Kidney epithelial cell (primary cell): ENCODE data around the gene NAPB. TPM values are rescaled to one million over a fixed set of nuclear protein-coding genes. Genes with fewer than 3 reads are reported as not detected.

ENCODE experiments used
- DNase-seq: peaks from one replicate; pipeline ENCODE4 v3.0.0-alpha.2; 2010; ENCODE audit warnings: low read depth
- H3K27me3 ChIP-seq: 2 replicates; pipeline ENCODE4 v1.6.0; 2011; ENCODE audit warnings: low read length; ENCODE audit not compliant: control insufficient read depth, insufficient read depth
- H3K36me3 ChIP-seq: 2 replicates; pipeline ENCODE4 v1.5.1; 2011; ENCODE audit warnings: low read length; ENCODE audit not compliant: control insufficient read depth, insufficient read depth
- H3K4me3 ChIP-seq: 2 replicates; pipeline ENCODE4 v1.5.1; 2011; ENCODE audit warnings: low read depth, mild to moderate bottlenecking, control low read depth, low read length
- CTCF ChIP-seq: IDR thresholded peaks from 2 replicates; pipeline ENCODE4 v1.5.1; 2011; ENCODE audit warnings: mild to moderate bottlenecking, moderate library complexity, low read length, control low read depth, inconsistent platforms; ENCODE audit not compliant: insufficient read depth, poor library complexity, severe bottlenecking
- total RNA-seq: library from RNA; depleted of rRNA; stranded (reverse); fragments of >200 nt; gene quantifications from 2 replicates; pipeline ENCODE4 v1.2.3, GENCODE V29; 2015

Gene NAPB
- total RNA-seq, 1 donor from 2014 or later = 3.0 TPM

GRCh38 chr20:23374441-23374840 lies 46.8 kb downstream of the NAPB start:
- H3K36me3 ChIP-seq = peaks cover 6% of the 10 kb centered on the region
- no peak for TF ChIP-seq CTCF
- no peak overlapping the region for H3K4me3 ChIP-seq
- DNase-seq = no peak
- no peaks in the 10 kb centered on the region for H3K27me3 ChIP-seq

- TF ChIP-seq CTCF = no peak
- peaks cover 4% of the 10 kb centered on the region for H3K36me3 ChIP-seq
- no peak for DNase-seq
- no peaks in the 10 kb centered on the region for H3K27me3 ChIP-seq
- no peak overlapping the region for H3K4me3 ChIP-seq
Observed at GRCh38 chr20:23371496-23371895, 49.8 kb downstream of the NAPB start.

GRCh38 chr20:23370873-23371272 lies 50.4 kb downstream of the NAPB start:
- peaks cover 4% of the 10 kb centered on the region for H3K36me3 ChIP-seq
- no peak for TF ChIP-seq CTCF
- no peak for DNase-seq
- no peak overlapping the region for H3K4me3 ChIP-seq
- no peaks in the 10 kb centered on the region for H3K27me3 ChIP-seq

- no peak for DNase-seq
- no peak for TF ChIP-seq CTCF
- Histone ChIP-seq H3K27me3 (no peaks in the 10 kb centered on the region), H3K4me3 (no peak overlapping the region), H3K36me3 (peaks cover 2% of the 10 kb centered on the region)
Observed at GRCh38 chr20:23370274-23370673, 51.0 kb downstream of the NAPB start.

- no peak overlapping the region for H3K4me3 ChIP-seq
- H3K27me3 ChIP-seq = no peaks in the 10 kb centered on the region
- no peak for DNase-seq
- H3K36me3 ChIP-seq = peaks cover 2% of the 10 kb centered on the region
- TF ChIP-seq CTCF = no peak
Observed at GRCh38 chr20:23369072-23369823, 52.0 kb downstream of the NAPB start.
